Astrocyte (in vitro differentiated cells and primary cell): ENCODE results near the gene KDM1B. TPM values are rescaled to one million over a fixed set of nuclear protein-coding genes. Genes with fewer than 3 reads are reported as not detected.

Experiments
- DNase-seq: peaks from one replicate; pipeline ENCODE4 v3.0.0-alpha.2; 2010; ENCODE audit warnings: low read depth
- FAIRE-seq: peaks from 2 replicates; lab custom pipeline; 2011; peaks lifted over from hg19 to GRCh38; lab: Jason Lieb, UNC
- H2AFZ ChIP-seq: 2 replicates; pipeline ENCODE4 v1.6.0; 2012; ENCODE audit warnings: low read depth, low read length, inconsistent platforms
- H3K27ac ChIP-seq: 2 replicates; pipeline ENCODE4 v1.5.1; 2011; ENCODE audit warnings: low read depth, low read length, inconsistent platforms
- H3K27me3 ChIP-seq: 2 replicates; pipeline ENCODE4 v1.6.0; 2011; ENCODE audit warnings: low read length, inconsistent platforms; ENCODE audit not compliant: insufficient read depth
- H3K36me3 ChIP-seq: 2 replicates; pipeline ENCODE4 v1.5.1; 2011; ENCODE audit warnings: low read length, inconsistent platforms; ENCODE audit not compliant: insufficient read depth
- H3K4me1 ChIP-seq: 2 replicates; pipeline ENCODE4 v1.5.1; 2011; ENCODE audit warnings: low read length, inconsistent platforms; ENCODE audit not compliant: insufficient read depth
- H3K4me2 ChIP-seq: 2 replicates; pipeline ENCODE4 v1.6.0; 2012; ENCODE audit warnings: low read length, inconsistent platforms
- H3K4me3 ChIP-seq: 2 replicates; pipeline ENCODE4 v1.5.1; 2011; ENCODE audit warnings: low read depth, mild to moderate bottlenecking, low read length, inconsistent platforms; ENCODE audit not compliant: insufficient read depth
- H3K79me2 ChIP-seq: 2 replicates; pipeline ENCODE4 v1.6.0; 2012; ENCODE audit warnings: mild to moderate bottlenecking, low read length, inconsistent platforms; ENCODE audit not compliant: insufficient read depth
- H3K9ac ChIP-seq: 2 replicates; pipeline ENCODE4 v1.6.0; 2012; ENCODE audit warnings: mild to moderate bottlenecking, low read length, inconsistent platforms
- H3K9me3 ChIP-seq: 2 replicates; pipeline ENCODE4 v1.5.1; 2012; ENCODE audit warnings: low read depth, mild to moderate bottlenecking, low read length, inconsistent platforms; ENCODE audit not compliant: insufficient read depth
- H4K20me1 ChIP-seq: 2 replicates; pipeline ENCODE4 v1.6.0; 2012; ENCODE audit warnings: low read length, inconsistent platforms; ENCODE audit not compliant: insufficient read depth
- H3K27ac Mint-ChIP-seq: one replicate; pipeline ENCODE4 v1.8.0; 2021; ENCODE audit warnings: mild to moderate bottlenecking, mixed read lengths; ENCODE audit not compliant: unreplicated experiment
- H3K27me3 Mint-ChIP-seq: one replicate; pipeline ENCODE4 v1.8.0; 2021; ENCODE audit warnings: low read depth, mixed read lengths; ENCODE audit not compliant: unreplicated experiment
- H3K36me3 Mint-ChIP-seq: one replicate; pipeline ENCODE4 v1.8.0; 2021; ENCODE audit warnings: low read depth, mixed read lengths; ENCODE audit not compliant: unreplicated experiment
- H3K4me1 Mint-ChIP-seq: one replicate; pipeline ENCODE4 v1.8.0; 2021; ENCODE audit warnings: low read depth, mixed read lengths; ENCODE audit not compliant: unreplicated experiment
- H3K4me3 Mint-ChIP-seq: one replicate; pipeline ENCODE4 v1.8.0; 2021; ENCODE audit warnings: mild to moderate bottlenecking, moderate library complexity, mixed read lengths; ENCODE audit not compliant: unreplicated experiment
- H3K9me3 Mint-ChIP-seq: one replicate; pipeline ENCODE4 v1.8.0; 2021; ENCODE audit warnings: mild to moderate bottlenecking, mixed read lengths; ENCODE audit not compliant: unreplicated experiment
- CTCF ChIP-seq: IDR thresholded peaks from 2 replicates; pipeline ENCODE4 v1.5.1; 2011; ENCODE audit warnings: low read depth, mild to moderate bottlenecking, inconsistent platforms, low read length, moderate library complexity; ENCODE audit not compliant: insufficient read depth
- EZH2 ChIP-seq: IDR thresholded peaks from 2 replicates; pipeline ENCODE4 v1.6.1; 2012; ENCODE audit warnings: mild to moderate bottlenecking, low read length, inconsistent platforms; ENCODE audit not compliant: insufficient read depth
- total RNA-seq: library from RNA; stranded (reverse); gene quantifications from 2 replicates; pipeline ENCODE4 v1.2.1, GENCODE V29; 2021

Gene KDM1B
- total RNA-seq, 1 donor from 2014 or later, result 16.5 TPM

- H3K36me3 ChIP-seq, result no peaks in the 10 kb centered on the region
Measured at GRCh38 chr6:18179770-18180356, 24.6 kb downstream of the KDM1B start.

GRCh38 chr6:18182568-18182967, 27.3 kb downstream of the KDM1B start:
- H3K27me3 Mint-ChIP-seq, result no peaks in the 10 kb centered on the region
- peaks cover 3% of the 10 kb centered on the region for H3K36me3 Mint-ChIP-seq
- DNase-seq (no peak), FAIRE-seq (no peak)
- H3K9me3 Mint-ChIP-seq, result no peaks in the 10 kb centered on the region
- H2AFZ ChIP-seq, result no peak overlapping the region
- H3K9ac ChIP-seq, result no peak overlapping the region
- no peaks in the 10 kb centered on the region for H3K4me1 ChIP-seq
- no peak overlapping the region for H3K27ac ChIP-seq
- no peaks in the 10 kb centered on the region for H3K79me2 ChIP-seq
- H3K36me3 ChIP-seq, result no peaks in the 10 kb centered on the region
- no peaks in the 10 kb centered on the region for H3K9me3 ChIP-seq
- no peak overlapping the region for H3K4me3 Mint-ChIP-seq
- no peaks in the 10 kb centered on the region for H4K20me1 ChIP-seq
- H3K4me3 ChIP-seq, result no peak overlapping the region
- no peaks in the 10 kb centered on the region for H3K27me3 ChIP-seq
- peaks cover 19% of the 10 kb centered on the region for H3K4me1 Mint-ChIP-seq
- no peak for TF ChIP-seq EZH2
- H3K27ac Mint-ChIP-seq, result no peak overlapping the region
- H3K4me2 ChIP-seq, result no peak overlapping the region

More at GRCh38 chr6:18179770-18180356, 24.6 kb downstream of the KDM1B start:
- Histone ChIP-seq H3K4me2 (no peak overlapping the region), H4K20me1 (no peaks in the 10 kb centered on the region), H2AFZ (no peak overlapping the region), H3K4me1 (no peaks in the 10 kb centered on the region), H3K9me3 (no peaks in the 10 kb centered on the region), H3K4me3 (no peak overlapping the region), H3K79me2 (no peaks in the 10 kb centered on the region), H3K27ac (no peak overlapping the region), H3K27me3 (no peaks in the 10 kb centered on the region), H3K9ac (no peak overlapping the region)
- Mint-ChIP-seq H3K27me3 (no peaks in the 10 kb centered on the region), H3K9me3 (no peaks in the 10 kb centered on the region), H3K36me3 (peaks cover 10% of the 10 kb centered on the region), H3K4me3 (no peak overlapping the region), H3K4me1 (peaks cover 2% of the 10 kb centered on the region), H3K27ac (no peak overlapping the region)
- TF ChIP-seq CTCF (no peak), EZH2 (no peak)
- no peak for DNase-seq
- no peak for FAIRE-seq

- H3K4me3 Mint-ChIP-seq, result no peak overlapping the region
- H3K27me3 Mint-ChIP-seq, result no peaks in the 10 kb centered on the region
- H3K4me1 Mint-ChIP-seq, result peaks cover 20% of the 10 kb centered on the region
- Histone ChIP-seq H3K27ac (no peak overlapping the region), H2AFZ (no peak overlapping the region), H3K4me1 (no peaks in the 10 kb centered on the region), H3K36me3 (no peaks in the 10 kb centered on the region), H4K20me1 (no peaks in the 10 kb centered on the region), H3K9me3 (no peaks in the 10 kb centered on the region), H3K4me2 (no peak overlapping the region), H3K4me3 (no peak overlapping the region), H3K9ac (no peak overlapping the region), H3K27me3 (no peaks in the 10 kb centered on the region), H3K79me2 (no peaks in the 10 kb centered on the region)
- FAIRE-seq, result no peak
- no peak for TF ChIP-seq CTCF
- TF ChIP-seq EZH2, result no peak
- no peak for DNase-seq
- H3K36me3 Mint-ChIP-seq, result peaks cover 3% of the 10 kb centered on the region
- no peaks in the 10 kb centered on the region for H3K9me3 Mint-ChIP-seq
- no peak overlapping the region for H3K27ac Mint-ChIP-seq
Measured at GRCh38 chr6:18183766-18184165, 28.5 kb downstream of the KDM1B start.
